ENCODE measurements around the gene MYO18A.

MYO18A gene

GRCh38 chr17:29077320-29077719 lies 102.9 kb downstream of the MYO18A start:
- DNase-seq (ENCODE audit: low read depth in 3 of 3) = no peak

- no peak for DNase-seq (ENCODE audit: low read depth in 3 of 3)
Measured at GRCh38 chr17:29076722-29077121, 103.5 kb downstream of the MYO18A start.

GRCh38 chr17:29076087-29076486 lies 104.1 kb downstream of the MYO18A start:
- DNase-seq (ENCODE audit: low read depth in 3 of 3) = no peak

GRCh38 chr17:29074488-29074887 lies 105.7 kb downstream of the MYO18A start:
- no peak for DNase-seq (ENCODE audit: low read depth in 3 of 3)

- no peak for DNase-seq (ENCODE audit: low read depth in 3 of 3)
Measured at GRCh38 chr17:29073520-29073919, 106.7 kb downstream of the MYO18A start.

- DNase-seq (ENCODE audit: low read depth in 3 of 3) = no peak
Measured at GRCh38 chr17:29073045-29073444, 107.2 kb downstream of the MYO18A start.

- DNase-seq (ENCODE audit: low read depth in 3 of 3) = no peak
Measured at GRCh38 chr17:29071303-29071702, 108.9 kb downstream of the MYO18A start.

GRCh38 chr17:29070781-29071180 lies 109.4 kb downstream of the MYO18A start:
- DNase-seq (ENCODE audit: low read depth in 3 of 3) = no peak

GRCh38 chr17:29070308-29070707 lies 109.9 kb downstream of the MYO18A start:
- no peak for DNase-seq (ENCODE audit: low read depth in 3 of 3)

GRCh38 chr17:29069526-29070041 lies 110.6 kb downstream of the MYO18A start:
- no peak for DNase-seq (ENCODE audit: low read depth in 3 of 3)

- DNase-seq (ENCODE audit: low read depth in 3 of 3) = no peak
Measured at GRCh38 chr17:29068818-29069217, 111.4 kb downstream of the MYO18A start.

- no peak for DNase-seq (ENCODE audit: low read depth in 3 of 3)
Measured at GRCh38 chr17:29066606-29067005, 113.6 kb downstream of the MYO18A start.

- no peak for DNase-seq (ENCODE audit: low read depth in 3 of 3)
Measured at GRCh38 chr17:29066047-29066446, 114.2 kb downstream of the MYO18A start.

- DNase-seq (ENCODE audit: low read depth in 3 of 3) = no peak
Measured at GRCh38 chr17:29063992-29064391, 116.2 kb downstream of the MYO18A start.

- no peak for DNase-seq (ENCODE audit: low read depth in 3 of 3)
Measured at GRCh38 chr17:29062215-29062614, 118.0 kb downstream of the MYO18A start.

GRCh38 chr17:29061036-29061435 lies 119.2 kb downstream of the MYO18A start:
- no peak for DNase-seq (ENCODE audit: low read depth in 3 of 3)

- no peak for DNase-seq (ENCODE audit: low read depth in 3 of 3)
Measured at GRCh38 chr17:29060475-29060874, 119.7 kb downstream of the MYO18A start.

GRCh38 chr17:29059281-29059680 lies 120.9 kb downstream of the MYO18A start:
- no peak for DNase-seq (ENCODE audit: low read depth in 3 of 3)

- no peak for DNase-seq (ENCODE audit: low read depth in 3 of 3)
Measured at GRCh38 chr17:29058391-29058790, 121.8 kb downstream of the MYO18A start.

GRCh38 chr17:29057361-29057760 lies 122.8 kb downstream of the MYO18A start:
- DNase-seq (ENCODE audit: low read depth in 3 of 3) = no peak

- no peak for DNase-seq (ENCODE audit: low read depth in 3 of 3)
Measured at GRCh38 chr17:29054835-29055234, 125.4 kb downstream of the MYO18A start.

GRCh38 chr17:29051731-29052130 lies 128.5 kb downstream of the MYO18A start:
- no peak for DNase-seq (ENCODE audit: low read depth in 3 of 3)

- DNase-seq (ENCODE audit: low read depth in 3 of 3) = no peak
Measured at GRCh38 chr17:29051194-29051593, 129.0 kb downstream of the MYO18A start.

GRCh38 chr17:29050176-29050575 lies 130.0 kb downstream of the MYO18A start:
- no peak for DNase-seq (ENCODE audit: low read depth in 3 of 3)
